ENCODE data around the gene GANC. TPM values are rescaled to one million over a fixed set of nuclear protein-coding genes. Genes with fewer than 3 reads are reported as not detected.

Gene GANC
- total and polyA plus RNA-seq, 2 experiments from 2014 or later = 7.4 to 12.6 TPM

DNA sequence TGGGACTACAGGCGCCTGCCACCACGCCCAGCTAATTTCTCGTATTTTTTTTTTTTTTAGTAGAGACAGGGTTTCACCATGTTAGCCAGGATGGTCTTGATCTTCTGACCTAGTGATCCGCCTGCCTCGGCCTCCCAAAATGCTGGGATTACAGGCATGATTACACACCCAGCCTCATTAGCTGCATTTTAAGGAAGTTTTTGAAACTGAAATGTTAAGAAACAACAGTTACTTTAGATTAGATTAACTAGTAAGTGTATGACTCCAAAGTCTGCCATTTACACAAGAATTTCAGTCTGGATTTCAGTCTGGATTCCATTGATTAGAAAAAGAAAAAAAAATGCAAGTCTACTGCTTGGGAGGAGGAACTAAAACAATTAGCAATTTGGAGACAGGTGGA is 40.4 kb upstream of the GANC start:
- Mint-ChIP-seq H3K9me3 (no peaks in the 10 kb centered on the region), H3K4me1 (no peaks in the 10 kb centered on the region), H3K4me3 (no peak overlapping the region), H3K36me3 (ENCODE audit: low read depth) (peaks cover 19% of the 10 kb centered on the region), H3K27ac (no peak overlapping the region), H3K27me3 (ENCODE audit: insufficient read depth, low read depth, poor library complexity) (no peaks in the 10 kb centered on the region)
- Histone ChIP-seq H3K4me2 (no peak overlapping the region), H3K4me1 (ENCODE audit: insufficient read depth) (no peaks in the 10 kb centered on the region), H3K4me3 (no peak overlapping the region), H4K20me1 (replicated peaks; ENCODE audit: insufficient read depth) (no peaks in the 10 kb centered on the region; the same call in 1 of the 2 replicates), H3K27me3 (ENCODE audit: insufficient read depth) (no peaks in the 10 kb centered on the region), H3K27ac (ENCODE audit: low read depth) (no peak overlapping the region), H3K79me2 (replicated peaks; ENCODE audit: insufficient read depth) (no peaks in the 10 kb centered on the region), H3K9me2 (ENCODE audit: insufficient read depth) (no peaks in the 10 kb centered on the region), H3K36me3 (ENCODE audit: insufficient read depth) (peaks cover 15% of the 10 kb centered on the region), H2AFZ (no peak overlapping the region), H3F3A (replicated peaks; ENCODE audit: low read depth) (no peaks in the 10 kb centered on the region)
- no peak for DNase-seq (ENCODE audit: low spot score)
- TF ChIP-seq CREB1 (CRISPR knock-in tag; IDR thresholded peaks at IDR 0.05; ENCODE audit: low read depth) (no peak), EZH2phosphoT487 (IDR thresholded peaks at IDR 0.05; ENCODE audit: unreplicated experiment) (no peak), ZNF331 (CRISPR knock-in tag; IDR thresholded peaks at IDR 0.05; ENCODE audit: low read depth) (no peak), POLR2AphosphoS5 (IDR thresholded peaks at IDR 0.05; ENCODE audit: low read depth) (no peak), ZNF114 (CRISPR knock-in tag; IDR thresholded peaks at IDR 0.05) (no peak), EZH2 (IDR thresholded peaks at IDR 0.05; ENCODE audit: low read depth, unreplicated experiment) (no peak), NANOG (IDR thresholded peaks at IDR 0.05; ENCODE audit: borderline replicate concordance) (no peak), STAT1 (IDR thresholded peaks at IDR 0.05; ENCODE audit: unreplicated experiment) (no peak), JUNB (IDR thresholded peaks at IDR 0.05; ENCODE audit: unreplicated experiment) (no peak)
- TF ChIP-seq, protein P1, sequence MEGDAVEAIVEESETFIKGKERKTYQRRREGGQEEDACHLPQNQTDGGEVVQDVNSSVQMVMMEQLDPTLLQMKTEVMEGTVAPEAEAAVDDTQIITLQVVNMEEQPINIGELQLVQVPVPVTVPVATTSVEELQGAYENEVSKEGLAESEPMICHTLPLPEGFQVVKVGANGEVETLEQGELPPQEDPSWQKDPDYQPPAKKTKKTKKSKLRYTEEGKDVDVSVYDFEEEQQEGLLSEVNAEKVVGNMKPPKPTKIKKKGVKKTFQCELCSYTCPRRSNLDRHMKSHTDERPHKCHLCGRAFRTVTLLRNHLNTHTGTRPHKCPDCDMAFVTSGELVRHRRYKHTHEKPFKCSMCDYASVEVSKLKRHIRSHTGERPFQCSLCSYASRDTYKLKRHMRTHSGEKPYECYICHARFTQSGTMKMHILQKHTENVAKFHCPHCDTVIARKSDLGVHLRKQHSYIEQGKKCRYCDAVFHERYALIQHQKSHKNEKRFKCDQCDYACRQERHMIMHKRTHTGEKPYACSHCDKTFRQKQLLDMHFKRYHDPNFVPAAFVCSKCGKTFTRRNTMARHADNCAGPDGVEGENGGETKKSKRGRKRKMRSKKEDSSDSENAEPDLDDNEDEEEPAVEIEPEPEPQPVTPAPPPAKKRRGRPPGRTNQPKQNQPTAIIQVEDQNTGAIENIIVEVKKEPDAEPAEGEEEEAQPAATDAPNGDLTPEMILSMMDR (conservative IDR thresholded peaks at IDR 0.05; ENCODE audit: low read depth in 2 of 2) = no peak
- TF ChIP-seq, protein P2, sequence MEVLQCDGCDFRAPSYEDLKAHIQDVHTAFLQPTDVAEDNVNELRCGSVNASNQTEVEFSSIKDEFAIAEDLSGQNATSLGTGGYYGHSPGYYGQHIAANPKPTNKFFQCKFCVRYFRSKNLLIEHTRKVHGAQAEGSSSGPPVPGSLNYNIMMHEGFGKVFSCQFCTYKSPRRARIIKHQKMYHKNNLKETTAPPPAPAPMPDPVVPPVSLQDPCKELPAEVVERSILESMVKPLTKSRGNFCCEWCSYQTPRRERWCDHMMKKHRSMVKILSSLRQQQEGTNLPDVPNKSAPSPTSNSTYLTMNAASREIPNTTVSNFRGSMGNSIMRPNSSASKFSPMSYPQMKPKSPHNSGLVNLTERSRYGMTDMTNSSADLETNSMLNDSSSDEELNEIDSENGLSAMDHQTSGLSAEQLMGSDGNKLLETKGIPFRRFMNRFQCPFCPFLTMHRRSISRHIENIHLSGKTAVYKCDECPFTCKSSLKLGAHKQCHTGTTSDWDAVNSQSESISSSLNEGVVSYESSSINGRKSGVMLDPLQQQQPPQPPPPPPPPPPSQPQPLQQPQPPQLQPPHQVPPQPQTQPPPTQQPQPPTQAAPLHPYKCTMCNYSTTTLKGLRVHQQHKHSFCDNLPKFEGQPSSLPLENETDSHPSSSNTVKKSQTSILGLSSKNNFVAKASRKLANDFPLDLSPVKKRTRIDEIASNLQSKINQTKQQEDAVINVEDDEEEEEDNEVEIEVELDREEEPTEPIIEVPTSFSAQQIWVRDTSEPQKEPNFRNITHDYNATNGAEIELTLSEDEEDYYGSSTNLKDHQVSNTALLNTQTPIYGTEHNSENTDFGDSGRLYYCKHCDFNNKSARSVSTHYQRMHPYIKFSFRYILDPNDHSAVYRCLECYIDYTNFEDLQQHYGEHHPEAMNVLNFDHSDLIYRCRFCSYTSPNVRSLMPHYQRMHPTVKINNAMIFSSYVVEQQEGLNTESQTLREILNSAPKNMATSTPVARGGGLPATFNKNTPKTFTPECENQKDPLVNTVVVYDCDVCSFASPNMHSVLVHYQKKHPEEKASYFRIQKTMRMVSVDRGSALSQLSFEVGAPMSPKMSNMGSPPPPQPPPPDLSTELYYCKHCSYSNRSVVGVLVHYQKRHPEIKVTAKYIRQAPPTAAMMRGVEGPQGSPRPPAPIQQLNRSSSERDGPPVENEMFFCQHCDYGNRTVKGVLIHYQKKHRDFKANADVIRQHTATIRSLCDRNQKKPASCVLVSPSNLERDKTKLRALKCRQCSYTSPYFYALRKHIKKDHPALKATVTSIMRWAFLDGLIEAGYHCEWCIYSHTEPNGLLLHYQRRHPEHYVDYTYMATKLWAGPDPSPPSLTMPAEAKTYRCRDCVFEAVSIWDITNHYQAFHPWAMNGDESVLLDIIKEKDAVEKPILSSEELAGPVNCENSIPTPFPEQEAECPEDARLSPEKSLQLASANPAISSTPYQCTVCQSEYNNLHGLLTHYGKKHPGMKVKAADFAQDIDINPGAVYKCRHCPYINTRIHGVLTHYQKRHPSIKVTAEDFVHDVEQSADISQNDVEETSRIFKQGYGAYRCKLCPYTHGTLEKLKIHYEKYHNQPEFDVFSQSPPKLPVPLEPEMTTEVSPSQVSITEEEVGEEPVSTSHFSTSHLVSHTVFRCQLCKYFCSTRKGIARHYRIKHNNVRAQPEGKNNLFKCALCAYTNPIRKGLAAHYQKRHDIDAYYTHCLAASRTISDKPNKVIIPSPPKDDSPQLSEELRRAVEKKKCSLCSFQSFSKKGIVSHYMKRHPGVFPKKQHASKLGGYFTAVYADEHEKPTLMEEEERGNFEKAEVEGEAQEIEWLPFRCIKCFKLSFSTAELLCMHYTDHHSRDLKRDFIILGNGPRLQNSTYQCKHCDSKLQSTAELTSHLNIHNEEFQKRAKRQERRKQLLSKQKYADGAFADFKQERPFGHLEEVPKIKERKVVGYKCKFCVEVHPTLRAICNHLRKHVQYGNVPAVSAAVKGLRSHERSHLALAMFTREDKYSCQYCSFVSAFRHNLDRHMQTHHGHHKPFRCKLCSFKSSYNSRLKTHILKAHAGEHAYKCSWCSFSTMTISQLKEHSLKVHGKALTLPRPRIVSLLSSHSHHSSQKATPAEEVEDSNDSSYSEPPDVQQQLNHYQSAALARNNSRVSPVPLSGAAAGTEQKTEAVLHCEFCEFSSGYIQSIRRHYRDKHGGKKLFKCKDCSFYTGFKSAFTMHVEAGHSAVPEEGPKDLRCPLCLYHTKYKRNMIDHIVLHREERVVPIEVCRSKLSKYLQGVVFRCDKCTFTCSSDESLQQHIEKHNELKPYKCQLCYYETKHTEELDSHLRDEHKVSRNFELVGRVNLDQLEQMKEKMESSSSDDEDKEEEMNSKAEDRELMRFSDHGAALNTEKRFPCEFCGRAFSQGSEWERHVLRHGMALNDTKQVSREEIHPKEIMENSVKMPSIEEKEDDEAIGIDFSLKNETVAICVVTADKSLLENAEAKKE (CRISPR knock-in tag; IDR thresholded peaks at IDR 0.05) = no peak
- TF ChIP-seq, protein P3, sequence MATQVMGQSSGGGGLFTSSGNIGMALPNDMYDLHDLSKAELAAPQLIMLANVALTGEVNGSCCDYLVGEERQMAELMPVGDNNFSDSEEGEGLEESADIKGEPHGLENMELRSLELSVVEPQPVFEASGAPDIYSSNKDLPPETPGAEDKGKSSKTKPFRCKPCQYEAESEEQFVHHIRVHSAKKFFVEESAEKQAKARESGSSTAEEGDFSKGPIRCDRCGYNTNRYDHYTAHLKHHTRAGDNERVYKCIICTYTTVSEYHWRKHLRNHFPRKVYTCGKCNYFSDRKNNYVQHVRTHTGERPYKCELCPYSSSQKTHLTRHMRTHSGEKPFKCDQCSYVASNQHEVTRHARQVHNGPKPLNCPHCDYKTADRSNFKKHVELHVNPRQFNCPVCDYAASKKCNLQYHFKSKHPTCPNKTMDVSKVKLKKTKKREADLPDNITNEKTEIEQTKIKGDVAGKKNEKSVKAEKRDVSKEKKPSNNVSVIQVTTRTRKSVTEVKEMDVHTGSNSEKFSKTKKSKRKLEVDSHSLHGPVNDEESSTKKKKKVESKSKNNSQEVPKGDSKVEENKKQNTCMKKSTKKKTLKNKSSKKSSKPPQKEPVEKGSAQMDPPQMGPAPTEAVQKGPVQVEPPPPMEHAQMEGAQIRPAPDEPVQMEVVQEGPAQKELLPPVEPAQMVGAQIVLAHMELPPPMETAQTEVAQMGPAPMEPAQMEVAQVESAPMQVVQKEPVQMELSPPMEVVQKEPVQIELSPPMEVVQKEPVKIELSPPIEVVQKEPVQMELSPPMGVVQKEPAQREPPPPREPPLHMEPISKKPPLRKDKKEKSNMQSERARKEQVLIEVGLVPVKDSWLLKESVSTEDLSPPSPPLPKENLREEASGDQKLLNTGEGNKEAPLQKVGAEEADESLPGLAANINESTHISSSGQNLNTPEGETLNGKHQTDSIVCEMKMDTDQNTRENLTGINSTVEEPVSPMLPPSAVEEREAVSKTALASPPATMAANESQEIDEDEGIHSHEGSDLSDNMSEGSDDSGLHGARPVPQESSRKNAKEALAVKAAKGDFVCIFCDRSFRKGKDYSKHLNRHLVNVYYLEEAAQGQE (IDR thresholded peaks at IDR 0.05; ENCODE audit: unreplicated experiment) = no peak
- TF ChIP-seq, protein P4, sequence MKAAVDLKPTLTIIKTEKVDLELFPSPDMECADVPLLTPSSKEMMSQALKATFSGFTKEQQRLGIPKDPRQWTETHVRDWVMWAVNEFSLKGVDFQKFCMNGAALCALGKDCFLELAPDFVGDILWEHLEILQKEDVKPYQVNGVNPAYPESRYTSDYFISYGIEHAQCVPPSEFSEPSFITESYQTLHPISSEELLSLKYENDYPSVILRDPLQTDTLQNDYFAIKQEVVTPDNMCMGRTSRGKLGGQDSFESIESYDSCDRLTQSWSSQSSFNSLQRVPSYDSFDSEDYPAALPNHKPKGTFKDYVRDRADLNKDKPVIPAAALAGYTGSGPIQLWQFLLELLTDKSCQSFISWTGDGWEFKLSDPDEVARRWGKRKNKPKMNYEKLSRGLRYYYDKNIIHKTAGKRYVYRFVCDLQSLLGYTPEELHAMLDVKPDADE (IDR thresholded peaks at IDR 0.05) = no peak
- no peak for ATAC-seq

Data from GM23338 (cell line).